GM21619 (cell line): ENCODE results near the gene BPGM.

ENCODE experiments used
- ATAC-seq: cut with Tn5 transposase; IDR thresholded peaks from one replicate; pipeline ENCODE4 v1.9.1; 2021; ENCODE audit not compliant: unreplicated experiment

The BPGM gene

GRCh38 chr7:134714470-134715205, 68.0 kb downstream of the BPGM start:
- no peak for ATAC-seq

GRCh38 chr7:134718211-134718875, 71.7 kb downstream of the BPGM start:
- no peak for ATAC-seq

GRCh38 chr7:134720091-134720935, 73.7 kb downstream of the BPGM start:
- no peak for ATAC-seq

GRCh38 chr7:134721171-134721570, 74.5 kb downstream of the BPGM start:
- no peak for ATAC-seq

- ATAC-seq = no peak
These were observed 76.2 kb downstream of the BPGM start for GRCh38 chr7:134722786-134723322.

GRCh38 chr7:134723892-134724291, 77.2 kb downstream of the BPGM start:
- no peak for ATAC-seq

GRCh38 chr7:134724606-134725005, 78.0 kb downstream of the BPGM start:
- ATAC-seq = no peak

- ATAC-seq = no peak
These were observed 79.9 kb downstream of the BPGM start for GRCh38 chr7:134726581-134726980.

GRCh38 chr7:134727711-134728110, 81.1 kb downstream of the BPGM start:
- no peak for ATAC-seq
